ENCODE data around the gene COX5A. TPM values are rescaled to one million over a fixed set of nuclear protein-coding genes. Genes with fewer than 3 reads are reported as not detected.

COX5A gene
- total and polyA plus RNA-seq, 2 of the 13 experiments (the other 11 are each of a cell fraction or from before 2014, with no cell fraction given), result 158 to 218 TPM

GRCh38 chr15:74963213-74963612 is 25.3 kb upstream of the COX5A start:
- Histone ChIP-seq H3K79me2 (ENCODE audit: insufficient read depth, low read length) (no peaks in the 10 kb centered on the region), H2AFZ (ENCODE audit: low read length) (no peak overlapping the region), H3K27ac (ENCODE audit: extremely low read length, insufficient read depth, low read length) (no peak overlapping the region), H3K4me2 (ENCODE audit: low read depth, low read length) (no peak overlapping the region), H3K27me3 (ENCODE audit: control insufficient read depth in 1 of 2, insufficient read depth in 2 of 2, low read length in 2 of 2) (peaks cover 5 to 44% of the 10 kb centered on the region in 2 experiments; a peak in 4 of 5 replicates), H3K9me3 (ENCODE audit: low read length) (no peaks in the 10 kb centered on the region), H3K4me1 (ENCODE audit: insufficient read depth, low read length) (peaks cover 19% of the 10 kb centered on the region), H3K4me3 (replicated peaks in 1 of 3; ENCODE audit: insufficient read depth in 1 of 3, low read depth in 2 of 3, low read length in 3 of 3) (no peak overlapping the region), H3K36me3 (replicated peaks in 1 of 2; ENCODE audit: control insufficient read depth in 1 of 2, insufficient read depth in 2 of 2, low read length in 2 of 2) (no peaks in the 10 kb centered on the region), H4K20me1 (ENCODE audit: insufficient read depth, low read length) (no peaks in the 10 kb centered on the region), H3K9ac (ENCODE audit: insufficient read depth, low read depth, low read length) (no peak overlapping the region)
- in situ Hi-C loops (cut with HindIII; ENCODE audit: extremely low pct_ligation_motif_present, low pct_unique_long_range_greater_than_20kb), result no loop called here
- 22% methylated on average over 4 of the region's 4 CpGs for WGBS (ENCODE audit: low lambda C conversion rate)
- ATAC-seq, result no peak
- ChIA-PET CTCF (ENCODE audit: low intra/inter-chr PET ratio, low total read pairs) (no interaction called here), POLR2A (no interaction called here)
- no TSS peak for BruUV-seq (replicated peaks)
- TF ChIP-seq LBX2 (CRISPR knock-in tag; IDR thresholded peaks at IDR 0.05; ENCODE audit: borderline replicate concordance) (no peak), FOXP1 (IDR thresholded peaks at IDR 0.05) (no peak), FOXP1 (CRISPR knock-in tag; IDR thresholded peaks at IDR 0.05) (no peak), ZNF564 (CRISPR knock-in tag; IDR thresholded peaks at IDR 0.05) (no peak), SMAD1 (CRISPR knock-in tag; IDR thresholded peaks at IDR 0.05; ENCODE audit: borderline replicate concordance, low read depth) (no peak), HNRNPL (IDR thresholded peaks at IDR 0.05; ENCODE audit: low read depth, low read length) (no peak), NFIC (IDR thresholded peaks at IDR 0.05; ENCODE audit: low read length) (no peak), SP1 (IDR thresholded peaks at IDR 0.05) (no peak), SP1 (CRISPR knock-in tag; IDR thresholded peaks at IDR 0.05) (no peak), PLSCR1 (CRISPR knock-in tag; IDR thresholded peaks at IDR 0.05; ENCODE audit: borderline replicate concordance) (no peak), ZNF24 (IDR thresholded peaks at IDR 0.05) (no peak), MEF2D (CRISPR knock-in tag; IDR thresholded peaks at IDR 0.05) (no peak)
- FAIRE-seq, result no peak
- DNase-seq (ENCODE audit: low spot score), result no peak
- intact Hi-C loops (cut with micrococcal nuclease; ENCODE audit: unreplicated experiment), result no loop called here

All from HepG2 (cell line).